Measurements from ENCODE around the gene SLC16A10. TPM values are rescaled to one million over a fixed set of nuclear protein-coding genes. Genes with fewer than 3 reads are reported as not detected.

The SLC16A10 gene
- total RNA-seq, 1 donor from 2014 or later = 4.8 TPM

DNA sequence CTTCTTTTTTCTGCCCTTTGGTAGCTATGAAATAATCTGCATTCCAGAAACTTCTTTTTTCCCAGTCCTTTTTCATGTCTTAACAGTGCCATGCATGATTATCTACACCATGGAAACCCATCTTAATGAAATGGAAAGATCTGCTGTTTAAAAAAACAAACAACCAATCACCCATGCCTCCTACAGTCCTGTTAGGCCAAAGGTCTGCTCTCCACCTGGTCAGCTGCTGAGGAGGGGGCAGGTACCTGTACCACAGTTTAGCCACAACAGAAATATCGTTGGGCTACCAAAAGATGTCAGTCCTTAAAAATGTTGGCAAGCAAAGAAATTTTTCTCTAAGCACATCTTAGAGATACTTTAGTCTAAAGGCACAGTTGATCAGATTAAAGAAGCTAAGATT, 112.6 kb downstream of the SLC16A10 start:
- Mint-ChIP-seq H3K27ac (peak overlapping the region; percentile 27), H3K4me1 (peaks cover 23% of the 10 kb centered on the region)
- no peak overlapping the region for H3K9ac ChIP-seq

GRCh38 chr6:111200350-111201243, 113.3 kb downstream of the SLC16A10 start:
- no peaks in the 10 kb centered on the region for H3K79me2 ChIP-seq (ENCODE audit: low read depth)
- Mint-ChIP-seq H3K4me3 (no peak overlapping the region), H3K27me3 (ENCODE audit: insufficient read depth, low read depth) (peaks cover 2% of the 10 kb centered on the region), H3K27ac (peak overlapping the region; percentile 27), H3K36me3 (peaks cover 3% of the 10 kb centered on the region), H3K9me3 (peaks cover 4% of the 10 kb centered on the region), H3K4me1 (peaks cover 23% of the 10 kb centered on the region)
- H3K9ac ChIP-seq = no peak overlapping the region
- no peak overlapping the region for H2AFZ ChIP-seq (replicated peaks)
- TF ChIP-seq EZH2phosphoT487 (IDR thresholded peaks at IDR 0.05) = no peak
- TF ChIP-seq EZH2 (IDR thresholded peaks at IDR 0.05) = no peak
- TF ChIP-seq CTCF (IDR thresholded peaks at IDR 0.05) = no peak
- no peak overlapping the region for H3K27ac ChIP-seq
- no peaks in the 10 kb centered on the region for H3K27me3 ChIP-seq
- H3K4me1 ChIP-seq = peaks cover 8% of the 10 kb centered on the region
- H3F3A ChIP-seq (ENCODE audit: low read depth) = no peaks in the 10 kb centered on the region
- no peaks in the 10 kb centered on the region for H3K9me3 ChIP-seq (ENCODE audit: low read depth)
- H3K4me2 ChIP-seq = no peak overlapping the region
- H3K36me3 ChIP-seq = no peaks in the 10 kb centered on the region
- no peaks in the 10 kb centered on the region for H4K20me1 ChIP-seq (ENCODE audit: low read depth)
- no peak for DNase-seq (ENCODE audit: low spot score)
- H3K4me3 ChIP-seq = no peak overlapping the region

More for the DNA sequence above, 112.6 kb downstream of the SLC16A10 start:
- no peak overlapping the region for H3K4me2 ChIP-seq
- no peak for DNase-seq (ENCODE audit: low spot score)
- peaks cover 3% of the 10 kb centered on the region for H3K36me3 Mint-ChIP-seq
- H2AFZ ChIP-seq (replicated peaks) = no peak overlapping the region
- H3K79me2 ChIP-seq (ENCODE audit: low read depth) = no peaks in the 10 kb centered on the region
- no peaks in the 10 kb centered on the region for H3F3A ChIP-seq (ENCODE audit: low read depth)
- no peak for TF ChIP-seq EZH2 (IDR thresholded peaks at IDR 0.05)
- no peak for TF ChIP-seq CTCF (IDR thresholded peaks at IDR 0.05)
- TF ChIP-seq EZH2phosphoT487 (IDR thresholded peaks at IDR 0.05) = no peak
- no peaks in the 10 kb centered on the region for H3K9me3 ChIP-seq (ENCODE audit: low read depth)
- H3K27ac ChIP-seq = no peak overlapping the region
- H3K27me3 ChIP-seq = no peaks in the 10 kb centered on the region
- peaks cover 8% of the 10 kb centered on the region for H3K4me1 ChIP-seq
- H3K4me3 Mint-ChIP-seq = no peak overlapping the region
- H4K20me1 ChIP-seq (ENCODE audit: low read depth) = no peaks in the 10 kb centered on the region
- no peak overlapping the region for H3K4me3 ChIP-seq
- H3K27me3 Mint-ChIP-seq (ENCODE audit: insufficient read depth, low read depth) = peaks cover 2% of the 10 kb centered on the region
- peaks cover 4% of the 10 kb centered on the region for H3K9me3 Mint-ChIP-seq
- no peaks in the 10 kb centered on the region for H3K36me3 ChIP-seq

GRCh38 chr6:111201244-111201554, 113.9 kb downstream of the SLC16A10 start:
- no peak overlapping the region for H2AFZ ChIP-seq (replicated peaks)
- no peaks in the 10 kb centered on the region for H3K27me3 ChIP-seq
- DNase-seq (ENCODE audit: low spot score) = no peak
- Mint-ChIP-seq H3K4me1 (peaks cover 23% of the 10 kb centered on the region), H3K4me3 (peak overlapping the region; percentile 42), H3K27me3 (ENCODE audit: insufficient read depth, low read depth) (peaks cover 2% of the 10 kb centered on the region), H3K27ac (peak overlapping the region; percentile 27), H3K36me3 (peaks cover 3% of the 10 kb centered on the region), H3K9me3 (peaks cover 4% of the 10 kb centered on the region)
- no peak overlapping the region for H3K9ac ChIP-seq
- no peak for TF ChIP-seq EZH2phosphoT487 (IDR thresholded peaks at IDR 0.05)
- TF ChIP-seq CTCF (IDR thresholded peaks at IDR 0.05) = no peak
- no peak for TF ChIP-seq EZH2 (IDR thresholded peaks at IDR 0.05)
- H3K4me1 ChIP-seq = peaks cover 8% of the 10 kb centered on the region
- H3K36me3 ChIP-seq = no peaks in the 10 kb centered on the region
- no peak overlapping the region for H3K27ac ChIP-seq
- H3K9me3 ChIP-seq (ENCODE audit: low read depth) = no peaks in the 10 kb centered on the region
- H3K4me2 ChIP-seq = no peak overlapping the region
- H4K20me1 ChIP-seq (ENCODE audit: low read depth) = no peaks in the 10 kb centered on the region
- no peaks in the 10 kb centered on the region for H3F3A ChIP-seq (ENCODE audit: low read depth)
- no peaks in the 10 kb centered on the region for H3K79me2 ChIP-seq (ENCODE audit: low read depth)
- no peak overlapping the region for H3K4me3 ChIP-seq
